HepG2 (cell line): ENCODE measurements around the gene MCRIP2. TPM values are rescaled to one million over a fixed set of nuclear protein-coding genes. Genes with fewer than 3 reads are reported as not detected.

ENCODE experiments used
- ATAC-seq: fragments of 200-7000 bp; cut with Tn5 transposase; 3 replicates; pipeline ENCODE4 v1.9.1; 2020; ENCODE audit warnings: mild to moderate bottlenecking, moderate library complexity
- BruUV-seq: library from RNA; stranded (reverse); fragments of 400-500 nt; replicated peaks from 2 replicates; lab custom pipeline; 2021; lab: Mats Ljungman, UMichigan
- CTCF ChIA-PET: fragments of 300-600 bp; formaldehyde crosslinking; extraction: SDS; loops from one replicate; lab custom pipeline; 2021; ENCODE audit warnings: low total read pairs, inconsistent platforms, low intra/inter-chr PET ratio; lab: Yijun Ruan, JAX
- POLR2A ChIA-PET: fragments of 350-600 bp; sonication (Branson Sonifier 250); formaldehyde crosslinking; loops from one replicate; lab custom pipeline; 2020; ENCODE audit warnings: antibody characterized with exemption, inconsistent platforms; lab: Yijun Ruan, JAX
- DNase-seq: peaks from one replicate; pipeline ENCODE4 v3.0.0-alpha.2; 2015; ENCODE audit warnings: low spot score
- FAIRE-seq: peaks from 3 replicates; lab custom pipeline; 2011; peaks lifted over from hg19 to GRCh38; lab: Jason Lieb, UNC
- H2AFZ ChIP-seq: one replicate; pipeline ENCODE4 v1.6.1; 2011; ENCODE audit warnings: low read length, inconsistent platforms
- H3K27ac ChIP-seq: fragments of 300-600 bp; 3 replicates; pipeline ENCODE4 v1.8.0; 2011; ENCODE audit warnings: mixed run types, mild to moderate bottlenecking, mixed read lengths, low read length, inconsistent platforms; ENCODE audit not compliant: insufficient read depth; ENCODE audit errors: extremely low read length
- H3K27me3 ChIP-seq, 2 experiments: fragments of 200-600 bp in 1 of 2; 2 replicates in 1 of 2; 3 replicates in 1 of 2; pipeline versions ENCODE4 v1.6.0 to v1.8.0; 2011; ENCODE audit warnings: low read length in 2 of 2, mild to moderate bottlenecking in 2 of 2, moderate library complexity in 2 of 2, inconsistent platforms in 1 of 2; ENCODE audit not compliant: insufficient read depth in 2 of 2, control insufficient read depth in 1 of 2
- H3K36me3 ChIP-seq, 2 experiments: fragments of 200-600 bp in 1 of 2; replicated peaks in 1 of 2; 2 replicates in 1 of 2; 3 replicates in 1 of 2; pipeline versions ENCODE4 v1.5.1 to v1.8.0; 2011; ENCODE audit warnings: low read length in 2 of 2, inconsistent platforms in 1 of 2; ENCODE audit not compliant: insufficient read depth in 2 of 2, control insufficient read depth in 1 of 2
- H3K4me1 ChIP-seq: 2 replicates; pipeline ENCODE4 v1.5.1; 2012; ENCODE audit warnings: low read length, inconsistent platforms; ENCODE audit not compliant: insufficient read depth
- H3K4me2 ChIP-seq: 2 replicates; pipeline ENCODE4 v1.6.0; 2011; ENCODE audit warnings: low read depth, low read length, inconsistent platforms
- H3K4me3 ChIP-seq, 3 experiments: fragments of 200-600 bp in 1 of 3; sonication (generic), shearing (Covaris generic) in 1 of 3; replicated peaks in 1 of 3; 2 replicates each; pipeline ENCODE4 v1.5.1; 2011 to 2016; ENCODE audit warnings: low read length in 3 of 3, inconsistent platforms in 2 of 3, low read depth in 2 of 3, mild to moderate bottlenecking in 2 of 3, control low read depth in 1 of 3, mixed read lengths in 1 of 3; ENCODE audit not compliant: insufficient read depth in 1 of 3
- H3K79me2 ChIP-seq: one replicate; pipeline ENCODE4 v1.6.1; 2011; ENCODE audit warnings: low read length, inconsistent platforms; ENCODE audit not compliant: insufficient read depth
- H3K9ac ChIP-seq: 2 replicates; pipeline ENCODE4 v1.6.0; 2011; ENCODE audit warnings: mild to moderate bottlenecking, low read depth, low read length, inconsistent platforms; ENCODE audit not compliant: insufficient read depth
- H3K9me3 ChIP-seq: 2 replicates; pipeline ENCODE4 v1.5.1; 2012; ENCODE audit warnings: mild to moderate bottlenecking, low read length
- H4K20me1 ChIP-seq: 2 replicates; pipeline ENCODE4 v1.6.0; 2011; ENCODE audit warnings: inconsistent platforms, mild to moderate bottlenecking, low read length, moderate library complexity; ENCODE audit not compliant: insufficient read depth
- EHMT2 ChIP-seq: fragments of 200-600 bp; sonication (generic); IDR thresholded peaks from 2 replicates; pipeline ENCODE4 v1.7.0; 2017; ENCODE audit warnings: antibody characterized with exemption, low read depth, low read length, borderline replicate concordance
- KLF13 ChIP-seq: sonication (generic); formaldehyde crosslinking; IDR thresholded peaks from 2 replicates; pipeline ENCODE4 v1.4.0; 2020; ENCODE audit warnings: mild to moderate bottlenecking, missing genetic modification reagents
- KMT2B ChIP-seq: IDR thresholded peaks from 2 replicates; pipeline ENCODE4 v1.6.1; 2016; ENCODE audit warnings: missing genetic modification reagents, missing compliant biosample characterization
- ZBTB26 ChIP-seq: IDR thresholded peaks from 2 replicates; pipeline ENCODE4 v1.6.1; 2016; ENCODE audit warnings: missing compliant biosample characterization, missing genetic modification reagents, borderline replicate concordance
- ZNF264 ChIP-seq: sonication (generic); formaldehyde crosslinking; IDR thresholded peaks from 2 replicates; pipeline ENCODE4 v1.4.0; 2020; ENCODE audit warnings: missing genetic modification reagents
- ZNF891 ChIP-seq: sonication (generic); formaldehyde crosslinking; IDR thresholded peaks from 2 replicates; pipeline ENCODE4 v1.5.0; 2020; ENCODE audit warnings: mild to moderate bottlenecking, missing genetic modification reagents
- WGBS: methylation state at CpG from one replicate; pipeline ENCODE4 v1.1.6; 2017; ENCODE audit warnings: low lambda C conversion rate; 5-methylcytosine and 5-hydroxymethylcytosine counted together
- in situ Hi-C: cut with HindIII; loops from 2 replicates; pipeline ENCODE4 v1.10.0; 2017; ENCODE audit warnings: low pct_unique_long_range_greater_than_20kb; ENCODE audit not compliant: extremely low pct_ligation_motif_present
- intact Hi-C: fragments of 100-400 bp; cut with micrococcal nuclease; formaldehyde crosslinking; loops from one replicate; pipeline ENCODE4 v1.10.0; 2022; ENCODE audit not compliant: unreplicated experiment
- polyA plus RNA-seq, 8 experiments: library from polyadenylated mRNA; depleted of rRNA in 3 of 8; stranded (reverse) in 7 of 8; unstranded in 1 of 8; fragments of >200 nt; fragmentation: Illumina TruSeq in 4 of 8; extraction: Trizol in 4 of 8; gene quantifications; 2 replicates each; pipeline versions ENCODE4 v1.2.1 to v1.2.3, GENCODE V29; 2011 to 2016; ENCODE audit warnings: low read depth in 4 of 8, missing spikeins in 1 of 8, mixed read lengths in 1 of 8; ENCODE audit not compliant: insufficient read depth in 1 of 8
- total RNA-seq, 5 experiments: library from RNA; depleted of rRNA; stranded (reverse); fragments of >200 nt; fragmentation: Illumina TruSeq; extraction: Trizol; gene quantifications; 2 replicates each; pipeline ENCODE4 v1.2.3, GENCODE V29; 2016; ENCODE audit warnings: low read depth in 1 of 5
- TF ChIP-seq, protein P1 (sequence below): sonication (generic); IDR thresholded peaks from 2 replicates; pipeline ENCODE4 v1.6.1; 2016; ENCODE audit warnings: low read depth, borderline replicate concordance
- TF ChIP-seq, protein P2 (sequence below): sonication (generic); formaldehyde crosslinking; IDR thresholded peaks from 2 replicates; pipeline ENCODE4 v1.4.0; 2020; ENCODE audit warnings: missing genetic modification reagents
- TF ChIP-seq, protein P3 (sequence below): sonication (generic); formaldehyde crosslinking; IDR thresholded peaks from 2 replicates; pipeline ENCODE4 v1.5.0; 2020; ENCODE audit warnings: missing genetic modification reagents

MCRIP2 gene
- total and polyA plus RNA-seq, 2 of the 13 experiments (the other 11 are each of a cell fraction or from before 2014, with no cell fraction given) = 39.6 to 76.7 TPM

DNA sequence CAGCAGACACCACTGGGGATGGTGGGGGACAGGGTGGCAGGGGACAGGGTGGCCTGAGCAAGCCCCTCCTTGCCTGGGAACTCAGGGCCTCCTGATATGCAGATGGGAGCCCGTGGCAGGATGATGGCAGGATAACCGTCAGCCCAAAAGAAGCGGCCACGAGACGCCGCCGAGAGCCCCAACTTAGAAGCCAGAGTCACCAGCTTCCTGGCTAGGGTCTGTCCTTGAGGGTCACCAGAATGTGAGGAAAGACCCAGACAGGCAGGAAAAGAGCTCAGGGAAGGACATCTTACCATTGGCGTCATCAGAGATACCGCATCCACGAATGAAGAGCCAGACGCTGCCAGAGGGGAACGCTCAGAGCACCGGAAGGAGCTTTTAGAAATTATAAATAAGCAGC is 32.3 kb upstream of the MCRIP2 start:
- ChIA-PET POLR2A (no interaction called here), CTCF (no interaction called here)
- Histone ChIP-seq H3K79me2 (peaks cover 8% of the 10 kb centered on the region), H3K27ac (no peak overlapping the region), H3K9ac (no peak overlapping the region), H3K4me3 (no peak overlapping the region), H3K4me2 (peak overlapping the region; percentile 57; the same call in 1 of the 2 replicates), H4K20me1 (no peaks in the 10 kb centered on the region), H3K4me1 (peaks cover 17% of the 10 kb centered on the region), H3K27me3 (no peaks in the 10 kb centered on the region), H3K36me3 (0 out of 5 replicates have a peak, but pooled peaks cover 1 to 3% of the 10 kb centered on the region in 2 experiments), H3K9me3 (no peaks in the 10 kb centered on the region), H2AFZ (no peak overlapping the region)
- WGBS = 98% methylated on average over 13 of the region's 13 CpGs
- intact Hi-C loops (no loop called here), in situ Hi-C loops (no loop called here)
- ATAC-seq (no peak), FAIRE-seq (no peak), DNase-seq (no peak)
- BruUV-seq = no TSS peak
- TF ChIP-seq EHMT2 = no peak
- TF ChIP-seq KMT2B (CRISPR knock-in tag) = no peak

DNA sequence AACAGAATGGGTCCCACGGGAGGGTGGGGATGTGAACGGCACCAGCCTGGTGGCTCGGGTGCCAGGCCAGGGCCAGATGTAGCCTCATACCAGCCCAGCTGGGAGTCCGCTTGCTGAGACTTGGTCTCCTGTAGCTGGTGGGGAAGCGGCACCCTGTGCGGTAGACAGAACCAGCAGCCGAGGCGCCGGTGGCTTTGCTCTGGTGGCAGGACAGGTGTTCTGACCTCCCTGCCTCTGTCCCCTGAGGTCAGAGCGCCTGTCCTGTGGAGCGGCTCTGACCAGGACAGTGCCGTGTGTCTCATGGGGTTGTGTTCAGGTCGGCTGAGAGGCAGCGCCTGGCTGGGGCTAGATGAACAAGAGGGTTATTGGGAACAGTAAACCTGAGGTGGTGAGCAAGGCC is 31.6 kb upstream of the MCRIP2 start:
- Histone ChIP-seq H3K27ac (peak overlapping the region; percentile 49), H3K4me1 (peaks cover 17% of the 10 kb centered on the region), H4K20me1 (no peaks in the 10 kb centered on the region), H2AFZ (no peak overlapping the region), H3K4me2 (peak overlapping the region; percentile 57), H3K9me3 (no peaks in the 10 kb centered on the region), H3K9ac (peak overlapping the region; percentile 46), H3K27me3 (no peaks in the 10 kb centered on the region), H3K4me3 (peak overlapping the region; percentile 2 to 47 (median 42); a peak in 5 of 6 replicates), H3K36me3 (peaks cover 1 to 7% of the 10 kb centered on the region in 2 experiments; a peak in 1 of 5 replicates), H3K79me2 (peaks cover 7% of the 10 kb centered on the region)
- ChIA-PET POLR2A (no interaction called here), CTCF (interaction anchor here (1.7 kb wide), 1 partner anchor 31 kb away, joined by 11 read pairs; no protein-coding TSS in a partner anchor)
- in situ Hi-C loops (no loop called here), intact Hi-C loops (no loop called here)
- WGBS = 60% methylated on average over 12 of the region's 14 CpGs
- DNase-seq = no peak
- FAIRE-seq = no peak
- ATAC-seq = peak; percentile 67
- BruUV-seq = no TSS peak
- TF ChIP-seq, protein P1, sequence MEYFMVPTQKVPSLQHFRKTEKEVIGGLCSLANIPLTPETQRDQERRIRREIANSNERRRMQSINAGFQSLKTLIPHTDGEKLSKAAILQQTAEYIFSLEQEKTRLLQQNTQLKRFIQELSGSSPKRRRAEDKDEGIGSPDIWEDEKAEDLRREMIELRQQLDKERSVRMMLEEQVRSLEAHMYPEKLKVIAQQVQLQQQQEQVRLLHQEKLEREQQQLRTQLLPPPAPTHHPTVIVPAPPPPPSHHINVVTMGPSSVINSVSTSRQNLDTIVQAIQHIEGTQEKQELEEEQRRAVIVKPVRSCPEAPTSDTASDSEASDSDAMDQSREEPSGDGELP = no peak
- peak; percentile 49; the same call in 1 of the 2 replicates for TF ChIP-seq ZNF891
- TF ChIP-seq, protein P2, sequence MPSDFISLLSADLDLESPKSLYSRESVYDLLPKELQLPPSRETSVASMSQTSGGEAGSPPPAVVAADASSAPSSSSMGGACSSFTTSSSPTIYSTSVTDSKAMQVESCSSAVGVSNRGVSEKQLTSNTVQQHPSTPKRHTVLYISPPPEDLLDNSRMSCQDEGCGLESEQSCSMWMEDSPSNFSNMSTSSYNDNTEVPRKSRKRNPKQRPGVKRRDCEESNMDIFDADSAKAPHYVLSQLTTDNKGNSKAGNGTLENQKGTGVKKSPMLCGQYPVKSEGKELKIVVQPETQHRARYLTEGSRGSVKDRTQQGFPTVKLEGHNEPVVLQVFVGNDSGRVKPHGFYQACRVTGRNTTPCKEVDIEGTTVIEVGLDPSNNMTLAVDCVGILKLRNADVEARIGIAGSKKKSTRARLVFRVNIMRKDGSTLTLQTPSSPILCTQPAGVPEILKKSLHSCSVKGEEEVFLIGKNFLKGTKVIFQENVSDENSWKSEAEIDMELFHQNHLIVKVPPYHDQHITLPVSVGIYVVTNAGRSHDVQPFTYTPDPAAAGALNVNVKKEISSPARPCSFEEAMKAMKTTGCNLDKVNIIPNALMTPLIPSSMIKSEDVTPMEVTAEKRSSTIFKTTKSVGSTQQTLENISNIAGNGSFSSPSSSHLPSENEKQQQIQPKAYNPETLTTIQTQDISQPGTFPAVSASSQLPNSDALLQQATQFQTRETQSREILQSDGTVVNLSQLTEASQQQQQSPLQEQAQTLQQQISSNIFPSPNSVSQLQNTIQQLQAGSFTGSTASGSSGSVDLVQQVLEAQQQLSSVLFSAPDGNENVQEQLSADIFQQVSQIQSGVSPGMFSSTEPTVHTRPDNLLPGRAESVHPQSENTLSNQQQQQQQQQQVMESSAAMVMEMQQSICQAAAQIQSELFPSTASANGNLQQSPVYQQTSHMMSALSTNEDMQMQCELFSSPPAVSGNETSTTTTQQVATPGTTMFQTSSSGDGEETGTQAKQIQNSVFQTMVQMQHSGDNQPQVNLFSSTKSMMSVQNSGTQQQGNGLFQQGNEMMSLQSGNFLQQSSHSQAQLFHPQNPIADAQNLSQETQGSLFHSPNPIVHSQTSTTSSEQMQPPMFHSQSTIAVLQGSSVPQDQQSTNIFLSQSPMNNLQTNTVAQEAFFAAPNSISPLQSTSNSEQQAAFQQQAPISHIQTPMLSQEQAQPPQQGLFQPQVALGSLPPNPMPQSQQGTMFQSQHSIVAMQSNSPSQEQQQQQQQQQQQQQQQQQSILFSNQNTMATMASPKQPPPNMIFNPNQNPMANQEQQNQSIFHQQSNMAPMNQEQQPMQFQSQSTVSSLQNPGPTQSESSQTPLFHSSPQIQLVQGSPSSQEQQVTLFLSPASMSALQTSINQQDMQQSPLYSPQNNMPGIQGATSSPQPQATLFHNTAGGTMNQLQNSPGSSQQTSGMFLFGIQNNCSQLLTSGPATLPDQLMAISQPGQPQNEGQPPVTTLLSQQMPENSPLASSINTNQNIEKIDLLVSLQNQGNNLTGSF (CRISPR knock-in tag) = no peak
- no peak for TF ChIP-seq ZNF264
- TF ChIP-seq ZBTB26 (CRISPR knock-in tag) = no peak
- TF ChIP-seq, protein P3, sequence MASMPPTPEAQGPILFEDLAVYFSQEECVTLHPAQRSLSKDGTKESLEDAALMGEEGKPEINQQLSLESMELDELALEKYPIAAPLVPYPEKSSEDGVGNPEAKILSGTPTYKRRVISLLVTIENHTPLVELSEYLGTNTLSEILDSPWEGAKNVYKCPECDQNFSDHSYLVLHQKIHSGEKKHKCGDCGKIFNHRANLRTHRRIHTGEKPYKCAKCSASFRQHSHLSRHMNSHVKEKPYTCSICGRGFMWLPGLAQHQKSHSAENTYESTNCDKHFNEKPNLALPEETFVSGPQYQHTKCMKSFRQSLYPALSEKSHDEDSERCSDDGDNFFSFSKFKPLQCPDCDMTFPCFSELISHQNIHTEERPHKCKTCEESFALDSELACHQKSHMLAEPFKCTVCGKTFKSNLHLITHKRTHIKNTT (CRISPR knock-in tag) = no peak
- TF ChIP-seq KLF13 = no peak
